Neural progenitor cell (in vitro differentiated cells): ENCODE results near the gene ADGRD2. TPM values are rescaled to one million over a fixed set of nuclear protein-coding genes. Genes with fewer than 3 reads are reported as not detected.

Experiments used
- DNase-seq: peaks from one replicate; pipeline ENCODE4 v3.0.0-alpha.2; 2016; ENCODE audit warnings: low spot score
- H2AFZ ChIP-seq: fragments of 200-600 bp; sonication (generic); replicated peaks from 2 replicates; pipeline ENCODE4 v1.6.1; 2016; ENCODE audit warnings: antibody characterized with exemption
- H3F3A ChIP-seq: fragments of 200-600 bp; sonication (generic); 2 replicates; pipeline ENCODE4 v1.6.1; 2016; ENCODE audit warnings: antibody characterized with exemption, low read depth
- H3K27ac ChIP-seq: fragments of 200-600 bp; sonication (generic); 2 replicates; pipeline ENCODE4 v1.5.1; 2016; ENCODE audit warnings: mild to moderate bottlenecking
- H3K27me3 ChIP-seq: fragments of 200-600 bp; sonication (generic); 2 replicates; pipeline ENCODE4 v1.6.1; 2016; ENCODE audit warnings: mild to moderate bottlenecking, moderate library complexity
- H3K36me3 ChIP-seq: fragments of 200-600 bp; sonication (generic); 2 replicates; pipeline ENCODE4 v1.5.1; 2016
- H3K4me1 ChIP-seq: fragments of 200-600 bp; sonication (generic); 2 replicates; pipeline ENCODE4 v1.6.1; 2016; ENCODE audit warnings: mixed run types
- H3K4me2 ChIP-seq: fragments of 200-600 bp; sonication (generic); 2 replicates; pipeline ENCODE4 v1.6.1; 2016
- H3K4me3 ChIP-seq: fragments of 200-600 bp; sonication (generic); 2 replicates; pipeline ENCODE4 v1.5.1; 2016
- H3K79me2 ChIP-seq: fragments of 200-600 bp; sonication (generic); 2 replicates; pipeline ENCODE4 v1.6.1; 2016; ENCODE audit warnings: low read depth
- H3K9ac ChIP-seq: fragments of 200-600 bp; sonication (generic); 2 replicates; pipeline ENCODE4 v1.6.1; 2016
- H3K9me3 ChIP-seq: fragments of 200-600 bp; sonication (generic); 2 replicates; pipeline ENCODE4 v1.5.1; 2016; ENCODE audit warnings: low read depth
- H4K20me1 ChIP-seq: fragments of 200-600 bp; sonication (generic); 2 replicates; pipeline ENCODE4 v1.6.1; 2016; ENCODE audit warnings: low read depth
- H3K27ac Mint-ChIP-seq: 3 replicates; pipeline ENCODE4 v1.8.0; 2021; ENCODE audit warnings: mixed read lengths
- H3K27me3 Mint-ChIP-seq: 2 replicates; pipeline ENCODE4 v1.8.0; 2022; ENCODE audit warnings: low read depth, mild to moderate bottlenecking, inconsistent platforms, moderate library complexity, mixed read lengths; ENCODE audit not compliant: insufficient read depth
- H3K36me3 Mint-ChIP-seq: 3 replicates; pipeline ENCODE4 v1.8.0; 2021; ENCODE audit warnings: mixed read lengths
- H3K4me1 Mint-ChIP-seq: 3 replicates; pipeline ENCODE4 v1.8.0; 2021; ENCODE audit warnings: mixed read lengths
- H3K4me3 Mint-ChIP-seq: 3 replicates; pipeline ENCODE4 v1.8.0; 2021; ENCODE audit warnings: mild to moderate bottlenecking, moderate library complexity, mixed read lengths
- H3K9me3 Mint-ChIP-seq: 3 replicates; pipeline ENCODE4 v1.8.0; 2020; ENCODE audit warnings: mixed read lengths
- CTCF ChIP-seq: fragments of 200-600 bp; sonication (generic); IDR thresholded peaks from 2 replicates; pipeline ENCODE4 v1.5.1; 2017; ENCODE audit warnings: antibody characterized with exemption, mild to moderate bottlenecking
- EZH2 ChIP-seq: fragments of 200-600 bp; sonication (generic); IDR thresholded peaks from 2 replicates; pipeline ENCODE4 v1.6.1; 2017; ENCODE audit warnings: antibody characterized with exemption, mild to moderate bottlenecking, moderate library complexity
- EZH2phosphoT487 ChIP-seq: fragments of 200-600 bp; sonication (generic); IDR thresholded peaks from 2 replicates; pipeline ENCODE4 v1.6.1; 2017; ENCODE audit warnings: antibody characterized with exemption
- total RNA-seq: library from RNA; depleted of rRNA; stranded (reverse); fragments of >200 nt; gene quantifications from 2 replicates; pipeline ENCODE4 v1.2.3, GENCODE V29; 2015; ENCODE audit warnings: low replicate concordance

ADGRD2 gene
- total RNA-seq, 1 donor from 2014 or later, result 0.13 TPM

DNA sequence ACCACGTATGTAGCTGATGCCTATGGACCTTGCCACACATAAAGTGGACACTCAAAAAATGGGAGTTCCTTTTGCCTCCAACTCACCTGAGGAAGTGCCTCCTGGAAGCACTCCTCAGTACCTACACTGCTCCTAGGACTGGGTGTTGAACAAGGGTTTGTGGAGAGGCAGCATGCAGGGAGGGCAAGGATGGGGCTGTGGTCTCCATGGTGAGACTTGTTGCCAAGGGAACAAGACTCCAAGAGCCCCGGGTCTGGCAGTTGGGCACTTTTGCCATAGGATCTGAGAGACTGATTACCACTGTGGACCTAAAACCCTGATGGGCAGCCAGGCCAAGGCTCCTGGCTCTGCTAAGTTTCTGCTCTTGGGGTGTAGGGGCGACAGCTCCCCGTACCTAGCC, 63.9 kb downstream of the ADGRD2 start:
- no peaks in the 10 kb centered on the region for H3K9me3 Mint-ChIP-seq

GRCh38 chr9:124514874-124515273, 64.6 kb downstream of the ADGRD2 start:
- Mint-ChIP-seq H3K4me1 (peaks cover 36% of the 10 kb centered on the region), H3K27ac (no peak overlapping the region), H3K27me3 (peaks cover 8% of the 10 kb centered on the region), H3K36me3 (peaks cover 15% of the 10 kb centered on the region), H3K4me3 (no peak overlapping the region), H3K9me3 (no peaks in the 10 kb centered on the region)
- H3K27ac ChIP-seq, result no peak overlapping the region
- H4K20me1 ChIP-seq, result peaks cover 7% of the 10 kb centered on the region
- no peak overlapping the region for H3K4me3 ChIP-seq
- no peaks in the 10 kb centered on the region for H3K27me3 ChIP-seq
- H3K36me3 ChIP-seq, result no peaks in the 10 kb centered on the region
- no peak for TF ChIP-seq EZH2phosphoT487
- TF ChIP-seq EZH2, result no peak
- no peak for TF ChIP-seq CTCF
- H3K4me1 ChIP-seq, result peaks cover 21% of the 10 kb centered on the region
- H3F3A ChIP-seq, result peaks cover 22% of the 10 kb centered on the region
- no peak for DNase-seq
- no peaks in the 10 kb centered on the region for H3K79me2 ChIP-seq
- H3K9ac ChIP-seq, result no peak overlapping the region
- H3K9me3 ChIP-seq, result no peaks in the 10 kb centered on the region
- H2AFZ ChIP-seq, result no peak overlapping the region
- no peak overlapping the region for H3K4me2 ChIP-seq

More for the DNA sequence above, 63.9 kb downstream of the ADGRD2 start:
- H3K9ac ChIP-seq, result no peak overlapping the region
- Mint-ChIP-seq H3K27me3 (peaks cover 8% of the 10 kb centered on the region), H3K27ac (no peak overlapping the region), H3K36me3 (peaks cover 11% of the 10 kb centered on the region), H3K4me3 (no peak overlapping the region), H3K4me1 (peaks cover 36% of the 10 kb centered on the region)
- no peak overlapping the region for H3K27ac ChIP-seq
- H3K27me3 ChIP-seq, result no peaks in the 10 kb centered on the region
- no peak for DNase-seq
- no peaks in the 10 kb centered on the region for H3K36me3 ChIP-seq
- peaks cover 21% of the 10 kb centered on the region for H3K4me1 ChIP-seq
- H3K9me3 ChIP-seq, result no peaks in the 10 kb centered on the region
- peaks cover 7% of the 10 kb centered on the region for H4K20me1 ChIP-seq
- H3K4me2 ChIP-seq, result no peak overlapping the region
- no peaks in the 10 kb centered on the region for H3K79me2 ChIP-seq
- H3F3A ChIP-seq, result peaks cover 22% of the 10 kb centered on the region
- TF ChIP-seq CTCF (no peak), EZH2 (no peak), EZH2phosphoT487 (no peak)
- no peak overlapping the region for H2AFZ ChIP-seq
- no peak overlapping the region for H3K4me3 ChIP-seq

DNA sequence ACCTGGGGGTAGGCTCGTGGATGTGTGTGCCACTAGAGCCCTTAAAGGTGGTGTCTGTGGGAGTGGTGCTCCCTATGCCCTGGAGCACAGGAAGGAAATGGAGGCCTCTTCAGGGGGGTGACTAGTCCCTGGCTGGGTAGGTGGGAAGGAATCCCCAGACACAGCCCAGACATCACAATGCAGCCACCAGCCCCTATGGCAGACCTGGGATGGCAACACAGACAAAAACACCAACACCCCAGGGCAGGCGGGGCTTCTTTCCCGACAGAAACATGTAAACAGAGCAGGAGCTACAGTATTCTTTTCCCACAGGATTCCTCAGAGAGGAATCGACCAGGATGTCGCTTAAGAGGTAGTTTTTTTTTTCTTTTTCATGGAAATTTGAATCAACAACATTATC, 67.3 kb downstream of the ADGRD2 start:
- no peak for TF ChIP-seq EZH2
- no peak for TF ChIP-seq CTCF
- no peak for TF ChIP-seq EZH2phosphoT487
- Mint-ChIP-seq H3K27ac (no peak overlapping the region), H3K9me3 (no peaks in the 10 kb centered on the region), H3K36me3 (peaks cover 36% of the 10 kb centered on the region), H3K27me3 (peaks cover 8% of the 10 kb centered on the region), H3K4me1 (peaks cover 36% of the 10 kb centered on the region), H3K4me3 (no peak overlapping the region)
- Histone ChIP-seq H3K36me3 (no peaks in the 10 kb centered on the region), H3K4me1 (peaks cover 26% of the 10 kb centered on the region), H3K9ac (no peak overlapping the region), H3K4me2 (no peak overlapping the region), H3K27ac (no peak overlapping the region), H2AFZ (no peak overlapping the region), H3K4me3 (no peak overlapping the region), H3F3A (peaks cover 28% of the 10 kb centered on the region), H3K9me3 (no peaks in the 10 kb centered on the region), H3K27me3 (no peaks in the 10 kb centered on the region), H4K20me1 (peaks cover 7% of the 10 kb centered on the region), H3K79me2 (no peaks in the 10 kb centered on the region)
- DNase-seq, result no peak
